ENCODE measurements around the gene PRKCH.

PRKCH gene

GRCh38 chr14:61565836-61566536 lies 244.6 kb downstream of the PRKCH start:
- DNase-seq (ENCODE audit: low read depth, low spot score): no peak

GRCh38 chr14:61566537-61567225 lies 245.3 kb downstream of the PRKCH start:
- TF ChIP-seq POLR2AphosphoS5 (IDR thresholded peaks at IDR 0.05; ENCODE audit: borderline replicate concordance, low read depth, low read length): no peak
- TF ChIP-seq EZH2 (IDR thresholded peaks at IDR 0.05): no peak
- no peak for TF ChIP-seq FOXP2 (optimal IDR thresholded peaks at IDR 0.05; ENCODE audit: control extremely low read depth, extremely low read length, insufficient read depth)
- H3K9me3 ChIP-seq (ENCODE audit: low read depth, low read length): no peaks in the 10 kb centered on the region
- H3K4me3 ChIP-seq: no peak overlapping the region
- H3K9ac ChIP-seq (ENCODE audit: insufficient read length): no peak overlapping the region
- DNase-seq (ENCODE audit: low read depth, low spot score): no peak
- no peak overlapping the region for H3K27ac ChIP-seq
- no peaks in the 10 kb centered on the region for H3K36me3 ChIP-seq (ENCODE audit: insufficient read depth, low read length)

More at GRCh38 chr14:61565836-61566536, 244.6 kb downstream of the PRKCH start:
- no peaks in the 10 kb centered on the region for H3K36me3 ChIP-seq (ENCODE audit: insufficient read depth, low read length)
- no peak overlapping the region for H3K4me3 ChIP-seq
- H3K9ac ChIP-seq (ENCODE audit: insufficient read length): no peak overlapping the region
- no peak overlapping the region for H3K27ac ChIP-seq
- no peaks in the 10 kb centered on the region for H3K9me3 ChIP-seq (ENCODE audit: low read depth, low read length)
- no peak for TF ChIP-seq FOXP2 (optimal IDR thresholded peaks at IDR 0.05; ENCODE audit: control extremely low read depth, extremely low read length, insufficient read depth)
- TF ChIP-seq POLR2AphosphoS5 (IDR thresholded peaks at IDR 0.05; ENCODE audit: borderline replicate concordance, low read depth, low read length): no peak
- TF ChIP-seq EZH2 (IDR thresholded peaks at IDR 0.05): no peak

GRCh38 chr14:61567838-61568571 lies 246.6 kb downstream of the PRKCH start:
- no peak for DNase-seq (ENCODE audit: low read depth, low spot score)
- TF ChIP-seq FOXP2 (optimal IDR thresholded peaks at IDR 0.05; ENCODE audit: control extremely low read depth, extremely low read length, insufficient read depth): no peak
- TF ChIP-seq EZH2 (IDR thresholded peaks at IDR 0.05): no peak
- no peak for TF ChIP-seq POLR2AphosphoS5 (IDR thresholded peaks at IDR 0.05; ENCODE audit: borderline replicate concordance, low read depth, low read length)
- H3K4me3 ChIP-seq: no peak overlapping the region

GRCh38 chr14:61568572-61569011 lies 247.2 kb downstream of the PRKCH start:
- no peaks in the 10 kb centered on the region for H3K9me3 ChIP-seq (ENCODE audit: low read depth, low read length)
- H3K4me3 ChIP-seq: no peak overlapping the region
- H3K36me3 ChIP-seq (ENCODE audit: insufficient read depth, low read length): no peaks in the 10 kb centered on the region
- no peak for DNase-seq (ENCODE audit: low read depth, low spot score)
- H3K9ac ChIP-seq (ENCODE audit: insufficient read length): no peak overlapping the region
- H3K27ac ChIP-seq: no peak overlapping the region
- no peak for TF ChIP-seq EZH2 (IDR thresholded peaks at IDR 0.05)
- TF ChIP-seq FOXP2 (optimal IDR thresholded peaks at IDR 0.05; ENCODE audit: control extremely low read depth, extremely low read length, insufficient read depth): no peak
- TF ChIP-seq POLR2AphosphoS5 (IDR thresholded peaks at IDR 0.05; ENCODE audit: borderline replicate concordance, low read depth, low read length): no peak

More at GRCh38 chr14:61567838-61568571, 246.6 kb downstream of the PRKCH start:
- Histone ChIP-seq H3K27ac (no peak overlapping the region), H3K9ac (ENCODE audit: insufficient read length) (no peak overlapping the region), H3K36me3 (ENCODE audit: insufficient read depth, low read length) (no peaks in the 10 kb centered on the region), H3K9me3 (ENCODE audit: low read depth, low read length) (no peaks in the 10 kb centered on the region)

GRCh38 chr14:61569308-61569707 lies 247.9 kb downstream of the PRKCH start:
- H3K36me3 ChIP-seq (ENCODE audit: insufficient read depth, low read length): no peaks in the 10 kb centered on the region
- no peaks in the 10 kb centered on the region for H3K9me3 ChIP-seq (ENCODE audit: low read depth, low read length)
- H3K9ac ChIP-seq (ENCODE audit: insufficient read length): no peak overlapping the region
- no peak for TF ChIP-seq FOXP2 (optimal IDR thresholded peaks at IDR 0.05; ENCODE audit: control extremely low read depth, extremely low read length, insufficient read depth)
- no peak for TF ChIP-seq EZH2 (IDR thresholded peaks at IDR 0.05)
- no peak for TF ChIP-seq POLR2AphosphoS5 (IDR thresholded peaks at IDR 0.05; ENCODE audit: borderline replicate concordance, low read depth, low read length)
- no peak overlapping the region for H3K4me3 ChIP-seq
- no peak for DNase-seq (ENCODE audit: low read depth, low spot score)
- H3K27ac ChIP-seq: no peak overlapping the region

GRCh38 chr14:61569812-61570548 lies 248.6 kb downstream of the PRKCH start:
- H3K9ac ChIP-seq (ENCODE audit: insufficient read length): no peak overlapping the region
- DNase-seq (ENCODE audit: low read depth, low spot score): no peak
- H3K36me3 ChIP-seq (ENCODE audit: insufficient read depth, low read length): no peaks in the 10 kb centered on the region
- no peak overlapping the region for H3K4me3 ChIP-seq
- no peaks in the 10 kb centered on the region for H3K9me3 ChIP-seq (ENCODE audit: low read depth, low read length)
- H3K27ac ChIP-seq: no peak overlapping the region
- TF ChIP-seq FOXP2 (optimal IDR thresholded peaks at IDR 0.05; ENCODE audit: control extremely low read depth, extremely low read length, insufficient read depth) (no peak), EZH2 (IDR thresholded peaks at IDR 0.05) (no peak), POLR2AphosphoS5 (IDR thresholded peaks at IDR 0.05; ENCODE audit: borderline replicate concordance, low read depth, low read length) (no peak)

GRCh38 chr14:61570549-61571290 lies 249.3 kb downstream of the PRKCH start:
- no peak overlapping the region for H3K9ac ChIP-seq (ENCODE audit: insufficient read length)
- no peaks in the 10 kb centered on the region for H3K36me3 ChIP-seq (ENCODE audit: insufficient read depth, low read length)
- no peak overlapping the region for H3K4me3 ChIP-seq
- no peak for DNase-seq (ENCODE audit: low read depth, low spot score)
- TF ChIP-seq POLR2AphosphoS5 (IDR thresholded peaks at IDR 0.05; ENCODE audit: borderline replicate concordance, low read depth, low read length) (no peak), FOXP2 (optimal IDR thresholded peaks at IDR 0.05; ENCODE audit: control extremely low read depth, extremely low read length, insufficient read depth) (no peak), EZH2 (IDR thresholded peaks at IDR 0.05) (no peak)
- no peak overlapping the region for H3K27ac ChIP-seq
- no peaks in the 10 kb centered on the region for H3K9me3 ChIP-seq (ENCODE audit: low read depth, low read length)

Data from SK-N-MC (cell line).